ENCODE results near the gene TES. TPM values are rescaled to one million over a fixed set of nuclear protein-coding genes. Genes with fewer than 3 reads are reported as not detected.
"Not testable (repeated sequence)": the region's sequence is repeated elsewhere in the genome, so short reads cannot be mapped to it uniquely, and the experiment has no call there.

TES gene
- total RNA-seq, 3 donors from 2014 or later, result 101 to 224 (median 106) TPM

- H3K36me3 ChIP-seq (ENCODE audit: low read depth), result no peaks in the 10 kb centered on the region
- peaks cover 12% of the 10 kb centered on the region for H3K4me1 ChIP-seq (ENCODE audit: low read depth)
- no peak overlapping the region for H3K4me3 ChIP-seq
- DNase-seq, result no peak
- peaks cover 7% of the 10 kb centered on the region for H3K9me3 ChIP-seq
- intact Hi-C loops (cut with DNase I, micrococcal nuclease), result no loop called here
- no peak for ATAC-seq
- no peak for TF ChIP-seq CTCF (IDR thresholded peaks at IDR 0.05)
Observed at GRCh38 chr7:116241291-116241690, 31.0 kb downstream of the TES start.

- H3K4me1 ChIP-seq (ENCODE audit: low read depth), result peaks cover 12% of the 10 kb centered on the region
- H3K36me3 ChIP-seq (ENCODE audit: low read depth), result no peaks in the 10 kb centered on the region
- no peak for DNase-seq
- no peak for TF ChIP-seq CTCF (IDR thresholded peaks at IDR 0.05)
- no peak overlapping the region for H3K4me3 ChIP-seq
- no peak for ATAC-seq
- intact Hi-C loops (cut with DNase I, micrococcal nuclease), result no loop called here
- H3K9me3 ChIP-seq, result peaks cover 7% of the 10 kb centered on the region
Observed at GRCh38 chr7:116242178-116242577, 31.8 kb downstream of the TES start.

- Histone ChIP-seq H3K4me3 (no peak overlapping the region), H3K4me1 (ENCODE audit: low read depth) (peaks cover 12% of the 10 kb centered on the region), H3K36me3 (ENCODE audit: low read depth) (no peaks in the 10 kb centered on the region), H3K9me3 (peaks cover 7% of the 10 kb centered on the region)
- TF ChIP-seq CTCF (IDR thresholded peaks at IDR 0.05), result no peak
- no peak for ATAC-seq
- intact Hi-C loops (cut with DNase I, micrococcal nuclease), result no loop called here
- DNase-seq, result no peak
Observed at GRCh38 chr7:116242759-116243158, 32.4 kb downstream of the TES start.

- DNase-seq; H3K4me3 ChIP-seq; H3K4me1 ChIP-seq (ENCODE audit: low read depth); H3K36me3 ChIP-seq (ENCODE audit: low read depth); ATAC-seq; H3K9me3 ChIP-seq; intact Hi-C loops (cut with DNase I, micrococcal nuclease): not testable (repeated sequence)
Observed at GRCh38 chr7:116244803-116245202, 34.5 kb downstream of the TES start.

- H3K36me3 ChIP-seq (ENCODE audit: low read depth), result no peaks in the 10 kb centered on the region
- intact Hi-C loops (cut with DNase I, micrococcal nuclease), result no loop called here
- peaks cover 7% of the 10 kb centered on the region for H3K9me3 ChIP-seq
- no peak for TF ChIP-seq CTCF (IDR thresholded peaks at IDR 0.05)
- H3K4me1 ChIP-seq (ENCODE audit: low read depth), result no peaks in the 10 kb centered on the region
- DNase-seq (no peak), ATAC-seq (no peak)
- H3K4me3 ChIP-seq, result no peak overlapping the region
Observed at GRCh38 chr7:116246357-116246756, 36.0 kb downstream of the TES start.

- ATAC-seq (peak; percentile 67), DNase-seq (no peak)
- H3K4me3 ChIP-seq, result no peak overlapping the region
- H3K36me3 ChIP-seq (ENCODE audit: low read depth), result no peaks in the 10 kb centered on the region
- no peak for TF ChIP-seq CTCF (IDR thresholded peaks at IDR 0.05)
- no peaks in the 10 kb centered on the region for H3K4me1 ChIP-seq (ENCODE audit: low read depth)
- intact Hi-C loops (cut with DNase I, micrococcal nuclease), result no loop called here
- no peaks in the 10 kb centered on the region for H3K9me3 ChIP-seq
Observed at GRCh38 chr7:116249969-116250553, 39.7 kb downstream of the TES start.

Measured in mucosa of descending colon (tissue), 3 donors.